NCI-H748 (cell line): ENCODE results near the gene OMD.
"Not testable (repeated sequence)": the region's sequence is repeated elsewhere in the genome, so short reads cannot be mapped to it uniquely, and the experiment has no call there.

Experiments used
- DNase-seq: peaks from one replicate; lab custom pipeline; 2025; ENCODE audit not compliant: unreplicated experiment; lab: John Stamatoyannopoulos, UW

OMD gene

DNA sequence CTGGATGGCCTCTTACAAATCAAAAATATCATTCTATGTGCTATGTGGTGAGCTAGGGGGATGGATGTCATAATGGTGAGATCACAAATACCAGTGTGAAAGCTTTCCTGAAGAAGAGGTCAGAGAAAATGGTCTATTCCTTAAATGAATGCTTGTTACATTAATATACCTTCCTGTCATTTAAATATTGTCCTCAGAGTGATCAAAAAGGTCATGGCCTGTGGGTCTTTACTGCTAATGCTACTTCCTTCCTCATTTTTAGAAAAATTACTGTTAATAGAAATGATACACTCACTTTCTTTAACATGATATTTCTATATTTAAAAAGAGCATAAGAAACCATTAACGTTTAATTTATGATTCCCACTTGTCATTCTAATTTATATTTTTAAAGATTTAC lies 9.7 kb downstream of the OMD start:
- no peak for DNase-seq

DNA sequence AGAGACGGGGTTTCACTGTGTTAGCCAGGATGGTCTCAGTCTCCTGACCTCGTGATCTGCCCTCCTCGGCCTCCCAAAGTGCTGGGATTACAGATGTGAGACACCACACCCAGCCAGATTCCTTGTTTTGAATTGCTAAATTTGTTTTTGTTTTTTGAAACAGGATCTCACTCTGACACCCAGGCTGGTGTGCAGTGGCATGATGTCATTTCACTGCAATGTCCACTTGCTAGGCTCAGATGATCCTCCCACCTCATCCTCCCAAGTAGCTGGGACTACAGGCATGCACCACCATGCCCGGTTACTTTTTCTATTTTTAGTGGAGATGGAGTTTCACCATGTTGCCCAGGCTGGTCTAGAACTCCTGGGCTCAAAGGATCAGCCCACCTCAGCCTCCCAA lies 13.1 kb downstream of the OMD start:
- not testable (repeated sequence) for DNase-seq

DNA sequence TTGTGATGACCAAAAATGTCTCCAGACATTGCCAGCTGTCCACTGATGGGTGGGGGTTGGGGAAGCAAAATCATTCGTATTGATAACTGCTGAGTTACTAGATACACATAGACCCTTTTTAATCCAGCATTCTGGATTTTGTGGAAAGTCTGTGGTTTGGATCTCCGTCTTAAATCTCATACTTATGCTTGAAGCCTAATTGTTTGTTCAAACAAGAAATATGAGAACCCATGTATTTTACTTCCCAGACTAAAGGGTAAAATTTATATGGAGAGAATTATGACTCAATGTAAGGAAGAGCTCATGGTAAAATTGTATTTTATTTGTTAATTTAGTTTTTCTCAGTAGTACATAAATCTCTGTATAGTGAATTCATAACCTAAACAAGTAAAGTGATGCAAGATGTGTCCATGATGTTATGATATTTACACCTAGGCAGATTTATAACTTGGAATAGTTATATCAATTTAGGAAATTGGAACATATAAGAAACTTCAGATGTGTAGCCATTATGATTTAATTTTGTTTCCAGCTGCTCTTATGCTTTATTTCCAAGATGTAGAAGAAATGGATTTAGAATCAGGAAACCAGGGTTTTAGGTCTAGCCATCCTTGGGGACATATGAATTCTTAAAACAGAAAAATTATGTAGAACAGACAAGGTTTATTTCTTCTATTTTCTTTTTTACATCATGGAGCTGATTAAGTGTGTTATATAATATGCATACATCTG lies 15.4 kb downstream of the OMD start:
- DNase-seq, result no peak

DNA sequence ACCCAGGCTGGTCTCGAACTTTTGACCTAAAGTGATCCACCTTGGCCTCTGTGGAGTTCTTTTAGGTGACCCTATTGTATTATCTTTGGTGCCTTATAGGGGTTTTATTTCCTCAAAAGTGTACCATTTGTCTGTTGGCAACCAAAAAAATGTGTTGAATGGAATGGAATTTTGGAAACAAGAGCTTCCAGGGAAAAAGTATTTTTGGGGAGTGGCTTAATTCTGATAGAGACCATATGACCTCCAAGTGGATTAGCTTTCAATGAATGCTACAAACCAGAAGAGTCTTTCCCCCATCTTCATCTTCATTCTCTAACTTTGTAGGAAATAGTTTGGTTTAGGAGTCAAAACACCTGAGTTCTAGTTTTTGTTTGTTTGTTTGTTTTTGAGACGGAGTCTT lies 16.5 kb downstream of the OMD start:
- DNase-seq, result no peak

DNA sequence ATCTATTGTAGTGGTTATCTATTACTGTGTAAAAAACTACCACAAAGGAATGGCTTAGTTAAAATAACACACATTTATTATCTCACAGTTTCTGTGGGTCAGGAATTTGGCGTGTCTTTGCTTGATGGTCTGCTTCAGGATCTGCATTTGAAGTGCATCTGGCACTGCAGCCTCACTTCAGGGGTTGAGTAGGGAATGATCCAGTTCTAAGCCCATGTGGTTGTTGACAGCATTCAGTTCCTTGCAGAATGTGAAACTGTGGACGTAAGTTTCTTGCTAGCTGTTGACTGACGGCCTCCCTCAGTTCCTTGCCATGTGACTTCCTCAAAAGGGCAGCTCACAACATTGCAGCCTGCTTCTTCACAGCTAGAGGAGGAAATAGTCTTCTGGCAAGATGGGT lies 17.8 kb downstream of the OMD start:
- DNase-seq, result no peak

DNA sequence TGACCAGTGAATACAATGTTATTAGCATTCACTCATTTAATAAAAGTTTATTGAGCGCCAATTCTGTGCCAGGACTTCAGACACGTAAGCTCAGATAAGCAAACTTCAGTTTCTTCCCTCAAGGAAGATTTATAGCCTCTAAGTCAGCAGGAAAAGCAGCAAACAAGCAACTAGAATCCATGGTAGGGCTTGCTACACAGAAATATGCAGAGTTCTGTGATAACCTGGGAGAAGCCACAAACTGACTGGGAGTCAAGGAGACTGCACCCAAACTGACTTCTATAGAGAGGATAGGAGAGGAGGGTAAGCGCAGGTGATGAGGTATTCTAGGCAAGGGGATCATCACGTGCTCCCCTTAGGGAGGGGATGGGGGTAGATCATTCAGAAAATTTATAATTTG lies 18.5 kb downstream of the OMD start:
- DNase-seq, result no peak

DNA sequence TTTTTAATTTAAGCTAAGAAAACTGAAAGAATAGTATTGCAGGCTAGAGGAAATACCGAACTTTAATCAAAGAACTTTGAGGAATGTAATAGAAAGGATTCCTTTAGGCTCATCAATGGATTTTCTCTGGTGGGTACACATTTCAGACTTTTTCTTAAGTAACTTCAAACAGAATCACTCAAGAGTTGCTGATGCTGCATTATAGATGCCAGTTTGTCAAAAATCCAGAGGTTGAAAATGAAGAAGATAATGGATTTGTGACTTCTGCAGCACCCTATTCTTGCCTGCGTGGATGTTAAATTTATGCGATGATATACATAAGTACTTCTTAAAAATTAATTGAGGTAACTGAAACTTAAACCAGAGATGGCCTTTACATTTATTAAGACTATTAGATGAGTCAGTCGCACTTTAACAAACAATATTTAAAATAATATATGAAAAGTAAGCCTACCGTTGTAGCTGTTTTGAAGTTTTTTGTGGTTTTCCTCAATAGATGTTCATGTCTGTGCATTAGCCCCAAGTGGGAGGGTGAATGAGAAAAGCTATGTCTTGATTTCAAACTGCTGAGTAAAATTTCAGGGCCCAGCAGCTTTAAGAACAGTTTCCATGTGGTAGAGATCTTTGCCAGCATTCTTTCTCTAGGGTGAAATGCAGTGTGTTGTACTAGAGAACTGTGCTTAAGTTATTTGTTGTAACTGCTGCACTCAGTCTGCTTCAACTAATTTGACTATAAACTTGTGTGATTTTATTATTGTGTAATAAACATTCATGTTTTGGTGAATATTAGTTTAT lies 20.0 kb downstream of the OMD start, which contains the start of gene OGN:
OGN (minus strand) TSS at position 537 of the 795 bp plus-strand sequence. CDS start 1,171 bp downstream, outside the sequence.
- no peak for DNase-seq

DNA sequence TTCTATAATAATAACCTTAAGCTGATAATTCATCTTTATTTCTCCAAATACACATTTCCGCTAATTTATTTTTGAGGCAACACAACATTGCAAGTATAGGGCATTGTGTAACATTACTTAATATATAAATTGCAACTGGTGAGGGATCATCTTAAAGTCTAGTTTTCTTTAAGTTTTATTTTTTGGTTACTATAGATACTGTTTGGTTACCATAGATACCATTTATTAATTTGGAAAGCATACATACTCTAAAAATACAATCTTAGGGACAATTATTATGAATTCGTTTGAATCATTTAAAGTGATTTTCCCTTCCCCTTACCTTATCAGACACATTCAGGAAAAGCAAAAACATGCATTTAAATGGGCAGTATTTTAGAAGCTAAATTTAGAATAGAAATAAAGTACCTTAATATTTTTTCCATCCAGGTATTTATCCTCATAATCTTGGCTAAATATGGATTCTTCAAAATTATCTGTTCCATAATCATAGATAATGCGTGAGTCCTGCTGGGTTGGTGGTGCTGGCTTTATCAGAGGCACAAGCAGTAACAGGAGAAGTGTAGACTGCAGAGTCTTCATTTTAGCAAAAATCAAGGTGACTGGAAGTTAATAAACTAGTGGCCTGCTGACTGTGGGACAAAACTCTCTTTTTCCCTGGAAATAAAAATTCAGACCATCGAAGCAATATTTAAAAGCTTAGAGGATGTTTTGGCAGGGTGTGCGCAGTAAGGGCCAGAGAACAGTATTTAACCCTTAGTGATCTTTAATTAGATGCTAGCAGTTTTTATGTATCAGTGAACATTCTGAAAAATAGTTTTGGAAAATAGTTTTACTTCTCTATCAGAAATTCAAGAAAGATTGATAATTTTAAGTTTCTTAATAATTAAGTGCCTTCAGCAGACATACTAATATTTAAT lies 21.2 kb downstream of the OMD start:
- DNase-seq, result no peak

DNA sequence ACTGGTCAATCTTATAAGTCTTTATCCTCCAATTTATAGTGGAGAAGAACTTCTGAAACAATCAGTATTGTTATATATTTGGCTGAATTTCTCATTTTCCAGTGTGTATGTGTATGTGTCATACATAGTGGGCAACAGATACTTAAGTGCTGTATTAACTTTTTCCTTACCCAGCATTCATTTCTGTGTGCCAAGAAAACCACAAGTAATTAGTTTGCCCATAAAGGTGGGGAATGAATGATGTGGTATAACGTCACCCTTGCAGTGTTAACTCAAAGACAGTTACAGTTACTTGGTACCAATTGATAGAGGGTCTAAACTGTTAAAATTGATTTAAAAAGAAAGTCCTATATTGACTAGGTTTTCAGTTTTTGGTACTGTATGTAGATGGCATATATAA lies 21.9 kb downstream of the OMD start:
- no peak for DNase-seq

DNA sequence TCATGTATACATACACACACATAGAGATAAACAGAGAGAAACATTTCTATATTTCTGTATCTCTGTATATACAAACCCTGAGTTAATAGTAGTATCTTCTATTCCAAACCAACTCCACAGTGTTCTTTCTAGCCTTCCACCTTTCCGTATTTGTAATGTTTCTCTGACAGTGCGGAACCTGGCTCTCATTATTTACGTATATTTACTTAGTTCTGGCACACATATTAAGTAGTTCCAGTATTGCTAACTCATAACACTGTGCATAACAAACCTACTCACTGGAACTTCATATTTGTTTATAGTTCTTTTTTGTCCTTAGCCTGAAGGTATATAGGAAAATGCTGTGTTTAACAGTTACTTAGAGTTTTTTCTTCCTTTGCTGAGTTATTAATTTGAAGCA lies 26.4 kb downstream of the OMD start:
- DNase-seq, result no peak

DNA sequence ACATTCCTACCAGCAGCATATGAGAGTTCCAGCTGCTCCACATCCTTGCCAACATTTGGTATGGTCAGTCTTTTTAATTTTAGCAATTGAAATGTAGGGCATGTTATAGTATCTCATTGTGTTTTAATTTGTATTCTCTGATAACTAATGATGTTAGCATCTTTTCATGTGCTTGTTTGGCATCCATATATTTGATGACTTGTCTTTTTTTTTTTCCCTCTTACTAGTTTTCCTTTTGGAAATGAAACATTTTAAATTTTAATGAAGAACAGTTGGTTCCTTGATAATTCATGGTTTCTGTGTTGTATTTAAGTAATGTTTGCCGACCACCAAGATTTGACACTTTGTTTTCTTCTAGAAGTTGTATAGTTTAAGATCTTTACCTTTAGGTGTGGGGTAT lies 28.7 kb downstream of the OMD start:
- no peak for DNase-seq

DNA sequence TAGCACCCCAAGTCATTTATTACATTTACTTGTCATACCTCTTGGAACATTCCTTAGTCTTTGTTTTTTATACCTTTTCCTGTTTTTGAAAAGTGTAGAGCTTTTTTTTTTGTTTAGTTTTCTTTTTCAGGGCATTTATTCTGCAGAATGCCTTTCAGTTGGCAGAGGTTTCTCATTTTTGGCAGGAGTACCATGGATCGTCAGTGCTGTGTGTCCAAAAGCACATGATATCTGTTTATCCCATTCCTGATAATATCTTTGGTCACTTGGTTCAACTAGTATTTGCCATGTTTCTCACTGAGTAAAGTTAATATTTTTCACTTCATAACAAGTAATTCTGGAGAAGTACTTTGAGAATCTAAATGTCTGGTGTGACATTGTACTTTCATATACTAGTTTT lies 30.6 kb downstream of the OMD start:
- no peak for DNase-seq

DNA sequence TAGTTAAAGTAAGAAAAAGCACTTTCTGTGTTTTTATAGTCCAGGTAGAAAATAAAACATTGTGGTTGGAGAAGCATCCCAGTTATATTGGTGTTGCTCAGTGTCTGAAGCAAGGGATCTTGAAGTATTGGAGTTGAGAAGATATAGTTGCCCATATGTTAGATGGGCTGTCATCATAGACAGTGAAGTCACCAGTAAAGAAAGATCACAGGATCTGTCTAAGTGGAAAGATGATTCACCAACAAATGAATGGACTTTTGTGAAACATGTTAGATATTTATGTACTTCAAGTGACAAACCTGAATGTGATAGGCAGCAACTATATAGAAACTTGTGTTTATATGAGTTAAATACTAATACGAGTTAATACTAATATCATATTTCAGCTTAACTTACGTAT lies 31.6 kb downstream of the OMD start:
- no peak for DNase-seq

DNA sequence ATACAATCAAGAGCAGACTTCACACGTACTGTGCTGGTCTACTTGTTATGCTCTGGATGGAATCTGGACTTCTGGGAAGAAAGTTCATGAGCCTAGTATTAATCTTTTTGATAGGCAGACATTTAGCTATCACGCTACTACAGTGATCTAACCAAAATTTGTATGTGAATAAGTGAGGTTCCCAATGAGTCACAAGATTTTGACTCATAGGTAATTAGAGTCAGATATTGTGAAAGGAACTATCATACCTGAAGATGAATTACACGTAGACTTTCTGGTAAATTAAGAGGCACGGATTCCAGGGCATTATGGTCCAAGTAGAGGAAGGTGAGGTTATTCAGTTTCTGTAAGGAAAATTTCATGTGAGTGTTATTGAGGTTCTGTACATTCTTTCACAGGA lies 38.3 kb downstream of the OMD start:
- DNase-seq, result no peak

DNA sequence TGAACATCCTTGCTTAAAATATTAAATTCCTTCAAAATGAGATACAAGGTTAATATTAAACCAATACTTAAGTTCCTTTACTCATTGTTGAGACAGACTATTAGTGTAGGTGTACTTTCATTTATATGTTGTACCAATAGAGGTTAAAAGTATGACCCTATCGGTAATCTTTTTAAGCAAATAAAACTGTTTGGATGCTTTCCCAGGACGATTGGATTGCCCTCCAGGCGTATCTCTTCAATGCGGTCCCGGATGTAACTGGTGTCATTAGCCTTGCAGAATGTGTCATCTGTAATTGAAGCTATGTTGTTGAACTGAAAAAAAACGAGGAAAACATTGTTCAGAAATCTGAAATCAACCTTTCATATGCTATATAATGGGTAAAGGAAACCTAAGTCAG lies 38.8 kb downstream of the OMD start:
- no peak for DNase-seq

DNA sequence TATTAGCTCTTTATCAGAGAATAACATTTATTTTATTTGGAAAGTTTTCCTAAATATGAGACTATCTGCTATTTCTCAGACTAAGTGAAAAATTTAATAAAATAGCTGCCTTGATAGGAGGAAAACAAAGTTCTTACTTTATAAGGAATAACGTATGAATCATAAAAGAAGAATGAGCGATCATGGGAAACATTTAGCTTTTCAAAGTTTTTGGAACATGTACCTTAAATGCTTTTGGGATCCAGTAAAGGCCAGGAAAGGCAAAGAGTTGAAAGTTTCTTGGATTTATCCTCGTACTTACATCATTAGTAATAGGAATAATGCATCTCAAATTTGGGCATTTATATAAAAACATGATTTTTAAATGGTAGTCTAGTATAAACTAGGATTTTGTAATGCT lies 39.3 kb downstream of the OMD start:
- DNase-seq, result no peak

DNA sequence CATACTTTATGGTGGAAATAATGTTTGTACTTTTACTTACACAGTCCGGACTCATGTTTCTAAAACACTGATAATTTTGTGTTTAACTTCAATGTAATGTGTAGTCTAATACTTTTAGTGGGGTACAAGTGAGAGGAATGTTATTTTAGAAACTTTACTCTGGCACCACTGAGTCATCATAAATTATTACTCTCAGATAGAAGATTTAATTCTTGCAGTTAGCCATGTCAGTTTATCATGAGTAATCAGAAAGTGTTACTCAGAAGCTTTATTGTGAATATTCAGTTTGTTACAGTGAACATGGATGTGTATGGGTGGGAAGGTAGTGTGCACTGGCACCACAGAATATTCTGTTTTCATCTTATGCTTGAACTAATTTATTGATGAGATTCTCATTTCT lies 39.9 kb downstream of the OMD start:
- DNase-seq, result no peak

DNA sequence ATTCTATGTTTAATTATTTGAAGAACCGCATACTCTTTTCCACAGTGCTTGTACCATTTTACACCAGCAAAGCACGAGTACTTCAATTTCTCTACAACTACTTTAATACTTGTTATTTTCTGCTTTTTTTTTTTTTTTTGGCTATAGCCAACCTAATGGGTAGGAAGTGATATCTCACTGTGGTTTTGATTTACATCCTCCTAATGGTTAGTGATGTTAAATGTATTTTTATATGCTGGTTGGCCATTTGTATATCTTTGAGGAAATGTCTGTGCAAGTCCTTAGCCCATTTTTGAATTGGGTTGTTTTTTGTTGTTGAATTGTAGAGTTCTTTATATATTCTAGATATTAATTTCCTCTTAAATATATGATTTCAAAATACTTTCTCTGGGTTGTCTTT lies 42.5 kb downstream of the OMD start:
- no peak for DNase-seq

DNA sequence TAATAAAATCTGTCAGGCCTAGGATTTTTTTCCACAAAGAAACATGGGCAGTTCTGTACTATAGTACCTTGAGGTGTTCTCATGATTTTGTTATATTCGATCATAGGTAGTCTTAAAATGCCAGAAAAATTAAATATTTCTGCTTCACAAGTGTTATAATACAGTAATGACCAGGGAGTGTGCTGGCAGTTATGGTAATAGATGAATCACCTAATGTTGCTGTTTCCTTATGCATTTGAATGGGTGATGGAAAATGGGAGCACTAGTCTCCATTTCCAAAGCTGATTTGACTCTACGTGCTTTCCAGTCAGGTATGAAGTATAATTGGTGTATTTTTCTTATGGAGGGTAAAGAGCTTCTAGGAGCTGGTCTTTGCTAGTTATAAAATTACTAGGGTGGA lies 43.7 kb downstream of the OMD start:
- no peak for DNase-seq

DNA sequence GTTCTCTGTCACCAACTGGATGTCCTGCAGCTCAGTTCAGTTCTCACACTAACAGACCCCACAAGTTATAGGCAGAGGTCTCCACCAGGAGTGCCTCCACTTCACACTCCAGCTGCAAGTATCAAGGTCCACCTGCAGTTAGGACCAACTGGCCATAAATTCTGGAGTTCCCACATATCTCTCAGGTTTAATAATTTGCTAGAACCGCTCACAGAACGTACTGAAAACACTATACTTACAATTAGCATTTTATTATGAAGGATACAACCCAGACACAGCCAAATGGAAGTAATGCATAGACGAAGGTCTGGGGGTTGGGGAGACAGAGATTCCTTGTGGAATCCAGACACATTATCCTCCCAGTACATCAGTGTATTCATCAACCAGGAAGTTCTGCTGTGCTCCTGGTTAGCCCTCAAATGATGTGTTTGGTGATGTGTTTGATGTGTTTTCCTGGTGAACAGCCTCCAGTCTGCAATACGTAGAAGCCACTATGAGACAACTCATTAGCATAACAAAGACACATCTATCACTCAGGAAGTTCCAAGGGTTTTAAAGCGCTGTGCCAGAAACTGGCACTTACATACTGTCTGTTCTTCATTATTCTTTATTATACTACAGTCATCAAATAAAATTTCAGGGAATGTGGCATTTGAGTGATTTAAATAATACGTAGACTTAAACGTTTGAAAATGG lies 45.3 kb downstream of the OMD start:
- peak; percentile 26 for DNase-seq

DNA sequence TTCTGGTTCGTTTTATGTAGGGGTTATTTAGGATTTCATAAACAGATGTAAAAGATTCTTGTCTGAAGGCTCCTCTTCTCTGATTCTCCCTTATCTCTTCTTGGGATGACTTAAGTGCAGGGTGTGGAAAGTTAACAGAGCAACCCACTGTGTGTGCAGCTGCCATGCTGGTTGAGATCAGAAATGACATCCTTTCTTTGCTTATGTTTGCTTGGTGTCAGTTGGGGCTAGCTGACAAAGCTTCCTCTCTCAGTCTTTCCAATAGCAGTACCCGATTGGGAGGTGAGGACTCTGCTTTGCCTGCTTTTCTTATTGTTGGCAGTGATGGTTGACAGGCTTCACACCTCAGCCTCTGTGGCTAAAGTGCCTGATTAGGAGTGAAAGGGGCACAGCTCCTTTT lies 46.4 kb downstream of the OMD start:
- peak; percentile 15 for DNase-seq
